ENCODE results near the gene GRIP1. TPM values are rescaled to one million over a fixed set of nuclear protein-coding genes. Genes with fewer than 3 reads are reported as not detected.

Gene GRIP1
- total RNA-seq, 4 donors from 2014 or later = 0.22 to 3.0 (median 1.6) TPM

DNA sequence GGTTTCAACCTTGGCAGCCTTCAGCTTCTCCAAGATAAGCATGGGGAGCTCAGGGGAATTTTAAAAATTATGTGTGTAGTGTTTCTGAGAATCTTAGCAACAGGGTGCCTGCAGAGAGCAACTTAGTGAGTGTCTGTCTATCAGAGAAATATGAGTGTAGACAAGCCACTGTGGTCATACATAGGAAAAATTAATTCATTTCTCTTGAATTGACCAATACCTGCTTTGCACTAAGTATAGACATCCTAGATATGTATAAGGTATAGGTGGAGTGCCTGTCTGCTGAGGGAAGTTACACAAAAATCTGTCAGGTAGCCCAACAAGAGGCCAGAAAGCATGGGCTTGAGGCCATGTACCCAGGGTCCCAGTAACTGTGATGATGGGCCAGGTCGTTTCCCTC lies 355.9 kb downstream of the GRIP1 start:
- Histone ChIP-seq H3K9me3 (no peaks in the 10 kb centered on the region), H3K36me3 (peaks cover 0 to 35% (median 0%) of the 10 kb centered on the region in 3 donors), H3K4me3 (no peak overlapping the region), H3K4me1 (no peaks in the 10 kb centered on the region), H3K27me3 (no peaks in the 10 kb centered on the region), H3K27ac (no peak overlapping the region)
- DNase-seq (ENCODE audit: low spot score in 2 of 2) = no peak
- 81 to 86% methylated on average over 1 of the region's 1 CpG for WGBS, 2 donors
- TF ChIP-seq, protein P1, sequence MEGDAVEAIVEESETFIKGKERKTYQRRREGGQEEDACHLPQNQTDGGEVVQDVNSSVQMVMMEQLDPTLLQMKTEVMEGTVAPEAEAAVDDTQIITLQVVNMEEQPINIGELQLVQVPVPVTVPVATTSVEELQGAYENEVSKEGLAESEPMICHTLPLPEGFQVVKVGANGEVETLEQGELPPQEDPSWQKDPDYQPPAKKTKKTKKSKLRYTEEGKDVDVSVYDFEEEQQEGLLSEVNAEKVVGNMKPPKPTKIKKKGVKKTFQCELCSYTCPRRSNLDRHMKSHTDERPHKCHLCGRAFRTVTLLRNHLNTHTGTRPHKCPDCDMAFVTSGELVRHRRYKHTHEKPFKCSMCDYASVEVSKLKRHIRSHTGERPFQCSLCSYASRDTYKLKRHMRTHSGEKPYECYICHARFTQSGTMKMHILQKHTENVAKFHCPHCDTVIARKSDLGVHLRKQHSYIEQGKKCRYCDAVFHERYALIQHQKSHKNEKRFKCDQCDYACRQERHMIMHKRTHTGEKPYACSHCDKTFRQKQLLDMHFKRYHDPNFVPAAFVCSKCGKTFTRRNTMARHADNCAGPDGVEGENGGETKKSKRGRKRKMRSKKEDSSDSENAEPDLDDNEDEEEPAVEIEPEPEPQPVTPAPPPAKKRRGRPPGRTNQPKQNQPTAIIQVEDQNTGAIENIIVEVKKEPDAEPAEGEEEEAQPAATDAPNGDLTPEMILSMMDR (IDR thresholded peaks at IDR 0.05) = no peak
- TF ChIP-seq EP300 (IDR thresholded peaks at IDR 0.05) = no peak
- TF ChIP-seq POLR2A (IDR thresholded peaks at IDR 0.05) = no peak

DNA sequence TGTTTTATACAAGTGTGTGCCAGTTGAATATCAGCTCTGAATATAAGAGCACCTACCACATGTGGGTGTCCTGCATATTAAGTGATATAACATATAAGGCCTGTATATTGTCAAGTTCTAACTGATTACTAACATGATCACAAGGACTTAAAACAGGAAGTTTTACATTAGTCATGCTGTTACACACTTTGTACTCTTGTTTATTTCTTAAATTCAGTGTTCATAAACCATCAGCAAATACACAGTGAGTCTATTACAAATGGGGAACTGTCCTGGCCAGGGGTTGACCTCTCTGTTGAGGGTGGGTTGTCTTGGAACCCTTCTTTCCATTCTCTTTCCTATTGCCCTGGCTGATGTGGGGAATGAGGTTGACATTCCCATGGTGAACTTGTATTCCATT lies 357.4 kb downstream of the GRIP1 start:
- TF ChIP-seq, protein P1 (IDR thresholded peaks at IDR 0.05) = no peak
- Histone ChIP-seq H3K9me3 (no peaks in the 10 kb centered on the region), H3K4me3 (no peak overlapping the region), H3K27ac (no peak overlapping the region), H3K36me3 (peaks cover 0 to 38% (median 0%) of the 10 kb centered on the region in 3 donors), H3K4me1 (no peaks in the 10 kb centered on the region), H3K27me3 (no peaks in the 10 kb centered on the region)
- no peak for DNase-seq (ENCODE audit: low spot score in 2 of 2)

DNA sequence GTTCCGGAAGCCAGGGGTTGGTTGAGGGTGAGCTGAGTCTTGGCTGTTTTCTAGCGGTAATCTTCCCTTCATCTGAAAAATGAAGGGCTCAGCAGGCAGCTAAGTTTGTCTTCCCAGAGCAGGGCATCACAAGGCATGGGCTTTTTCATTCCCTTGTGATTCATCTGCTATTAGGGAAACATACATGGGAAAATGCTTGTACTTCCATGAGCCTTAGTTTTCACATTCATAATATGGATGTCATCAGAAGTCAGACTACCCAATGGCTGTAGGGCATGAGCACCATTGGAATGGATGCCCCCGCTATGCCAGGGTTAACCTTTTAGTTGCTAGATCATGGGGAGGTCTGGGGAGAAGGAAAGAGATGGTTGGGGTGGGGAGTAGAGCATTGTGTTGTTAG lies 357.9 kb downstream of the GRIP1 start:
- Histone ChIP-seq H3K27me3 (no peaks in the 10 kb centered on the region), H3K4me3 (no peak overlapping the region), H3K36me3 (peaks cover 0 to 38% (median 0%) of the 10 kb centered on the region in 3 donors), H3K9me3 (no peaks in the 10 kb centered on the region), H3K4me1 (no peaks in the 10 kb centered on the region), H3K27ac (no peak overlapping the region)
- WGBS, 2 donors = 91 to 99% methylated on average over 3 of the region's 3 CpGs
- DNase-seq (ENCODE audit: low spot score in 2 of 2) = no peak
- TF ChIP-seq POLR2A (IDR thresholded peaks at IDR 0.05) = no peak
- TF ChIP-seq, protein P1 (IDR thresholded peaks at IDR 0.05) = no peak
- no peak for TF ChIP-seq EP300 (IDR thresholded peaks at IDR 0.05)

DNA sequence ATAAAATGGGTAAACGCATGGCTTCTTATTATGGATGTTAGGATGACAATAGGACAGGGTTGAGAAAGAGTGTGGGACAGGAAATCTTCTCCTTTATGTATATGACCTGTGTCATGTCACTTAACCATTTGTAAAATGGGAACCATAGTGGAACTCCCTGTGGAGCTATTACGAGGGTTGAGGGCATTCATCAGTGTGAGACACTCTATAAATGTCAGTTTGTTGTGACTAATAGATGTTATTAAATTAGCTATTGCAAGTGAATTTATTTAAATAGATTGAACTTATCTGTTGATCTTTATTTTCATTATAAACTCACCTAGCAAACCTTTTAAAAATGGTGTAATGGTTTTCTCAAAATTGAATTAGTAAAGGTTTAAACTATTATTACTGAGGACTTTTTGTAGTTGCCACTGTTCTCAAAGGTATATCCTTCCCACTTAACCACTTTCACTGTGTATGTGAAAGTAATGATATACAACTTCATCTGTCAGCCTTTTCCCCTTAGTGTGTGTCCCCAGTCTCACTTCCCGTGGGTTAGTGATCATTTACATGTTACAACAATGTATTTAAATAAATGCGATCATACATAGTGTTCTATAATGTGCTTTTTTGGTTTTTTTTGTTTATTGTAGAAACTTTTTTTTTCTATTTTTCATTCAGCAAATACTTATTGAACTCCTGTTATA lies 359.5 kb downstream of the GRIP1 start:
- H3K36me3 ChIP-seq = peaks cover 0 to 33% (median 0%) of the 10 kb centered on the region in 3 donors
- DNase-seq (ENCODE audit: low spot score in 2 of 2) = no peak
- WGBS, 2 donors = 64 to 70% methylated on average over 4 of the region's 4 CpGs
- H3K4me3 ChIP-seq = no peak overlapping the region
- H3K27ac ChIP-seq = no peak overlapping the region
- TF ChIP-seq, protein P1 (IDR thresholded peaks at IDR 0.05) = no peak
- TF ChIP-seq EP300 (IDR thresholded peaks at IDR 0.05) = no peak
- no peak for TF ChIP-seq POLR2A (IDR thresholded peaks at IDR 0.05)
- no peaks in the 10 kb centered on the region for H3K4me1 ChIP-seq
- no peaks in the 10 kb centered on the region for H3K27me3 ChIP-seq
- no peaks in the 10 kb centered on the region for H3K9me3 ChIP-seq

DNA sequence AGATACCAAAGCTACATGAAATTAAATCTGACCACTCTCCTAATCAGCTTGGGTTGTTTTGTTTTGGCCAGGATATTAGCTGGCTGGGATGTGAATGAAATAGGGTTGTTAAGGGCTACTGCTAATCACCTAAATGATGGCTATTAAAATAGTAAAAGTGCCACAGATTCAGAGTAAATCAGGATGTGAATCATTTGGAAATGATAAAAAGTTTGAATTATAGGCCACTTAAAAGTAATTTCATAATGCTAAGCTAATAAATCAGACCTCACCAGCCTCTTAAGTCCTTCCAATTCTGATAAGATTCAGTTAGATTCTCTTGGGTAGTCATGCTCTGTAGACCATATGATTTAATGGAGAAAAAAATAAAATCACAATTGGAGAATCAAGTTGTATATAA lies 364.6 kb downstream of the GRIP1 start:
- Histone ChIP-seq H3K36me3 (peaks cover 0 to 43% (median 0%) of the 10 kb centered on the region in 3 donors), H3K4me3 (no peak overlapping the region), H3K9me3 (no peaks in the 10 kb centered on the region), H3K27me3 (no peaks in the 10 kb centered on the region), H3K4me1 (no peaks in the 10 kb centered on the region), H3K27ac (no peak overlapping the region)
- DNase-seq (ENCODE audit: low spot score in 2 of 2) = no peak
- TF ChIP-seq EP300 (IDR thresholded peaks at IDR 0.05) (no peak), POLR2A (IDR thresholded peaks at IDR 0.05) (no peak)
- TF ChIP-seq, protein P1 (IDR thresholded peaks at IDR 0.05) = no peak

Measured in tibial nerve (tissue), 4 donors.